Measurements from ENCODE around the gene UQCRH.
"Not testable (repeated sequence)": the region's sequence is repeated elsewhere in the genome, so short reads cannot be mapped to it uniquely, and the experiment has no call there.

UQCRH gene

DNA sequence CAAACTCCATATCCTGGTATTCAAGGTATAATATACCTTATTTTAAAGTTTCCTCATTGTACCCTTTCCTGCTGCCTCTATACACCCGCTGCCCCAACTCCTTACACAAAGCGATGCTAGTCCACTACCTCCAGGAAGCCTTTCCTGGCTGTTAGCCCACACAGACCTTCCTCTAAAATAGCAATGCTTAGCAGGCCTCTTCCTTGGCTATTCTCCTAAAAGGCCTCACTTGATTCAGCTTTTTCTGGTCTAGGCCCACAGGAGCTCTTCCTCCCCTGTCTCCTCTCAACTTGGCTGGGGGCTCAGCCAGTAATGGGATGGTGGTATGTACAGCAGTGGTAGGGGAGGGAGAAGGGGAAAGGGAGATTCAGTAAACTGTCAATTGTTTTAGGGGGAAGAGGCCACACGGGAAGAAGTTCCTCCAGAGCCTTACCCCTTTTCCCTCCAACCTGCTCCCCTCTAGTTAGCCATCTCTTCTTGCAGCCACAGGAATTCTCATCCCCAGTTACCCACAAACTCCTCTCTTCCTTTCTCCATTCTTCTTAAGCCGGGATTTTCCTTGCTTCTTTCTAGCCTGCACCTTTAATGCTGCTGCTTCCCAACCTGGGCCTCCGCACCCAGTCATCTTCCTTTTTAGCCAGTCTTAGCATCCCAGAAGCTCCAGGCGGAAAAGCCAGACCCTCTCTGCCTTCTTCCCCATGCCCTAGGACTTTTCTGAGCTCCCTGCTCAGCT is 2.7 kb upstream of the UQCRH start:
- no peak for DNase-seq (ENCODE audit: low read depth)

DNA sequence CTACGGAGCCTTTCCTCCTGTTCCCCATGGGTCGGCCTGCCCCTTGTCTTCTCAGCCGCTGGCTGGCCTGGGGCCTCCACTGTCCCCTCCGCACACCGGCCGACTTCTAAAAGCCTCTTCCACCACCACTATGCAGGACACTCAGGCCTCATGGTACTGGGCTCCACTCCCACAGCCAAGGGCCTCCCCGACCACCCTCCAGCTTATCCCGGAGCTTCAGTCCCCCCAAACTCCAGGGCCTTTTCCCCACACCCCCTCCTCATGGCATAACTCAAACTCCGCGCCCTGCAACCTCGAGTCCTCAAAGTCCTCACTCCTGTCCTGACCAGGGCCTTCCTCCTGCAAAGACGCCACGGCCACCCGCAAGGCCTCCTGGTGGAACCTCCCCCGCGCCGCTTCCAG is 2.1 kb upstream of the UQCRH start:
- no peak for DNase-seq (ENCODE audit: low read depth)

DNA sequence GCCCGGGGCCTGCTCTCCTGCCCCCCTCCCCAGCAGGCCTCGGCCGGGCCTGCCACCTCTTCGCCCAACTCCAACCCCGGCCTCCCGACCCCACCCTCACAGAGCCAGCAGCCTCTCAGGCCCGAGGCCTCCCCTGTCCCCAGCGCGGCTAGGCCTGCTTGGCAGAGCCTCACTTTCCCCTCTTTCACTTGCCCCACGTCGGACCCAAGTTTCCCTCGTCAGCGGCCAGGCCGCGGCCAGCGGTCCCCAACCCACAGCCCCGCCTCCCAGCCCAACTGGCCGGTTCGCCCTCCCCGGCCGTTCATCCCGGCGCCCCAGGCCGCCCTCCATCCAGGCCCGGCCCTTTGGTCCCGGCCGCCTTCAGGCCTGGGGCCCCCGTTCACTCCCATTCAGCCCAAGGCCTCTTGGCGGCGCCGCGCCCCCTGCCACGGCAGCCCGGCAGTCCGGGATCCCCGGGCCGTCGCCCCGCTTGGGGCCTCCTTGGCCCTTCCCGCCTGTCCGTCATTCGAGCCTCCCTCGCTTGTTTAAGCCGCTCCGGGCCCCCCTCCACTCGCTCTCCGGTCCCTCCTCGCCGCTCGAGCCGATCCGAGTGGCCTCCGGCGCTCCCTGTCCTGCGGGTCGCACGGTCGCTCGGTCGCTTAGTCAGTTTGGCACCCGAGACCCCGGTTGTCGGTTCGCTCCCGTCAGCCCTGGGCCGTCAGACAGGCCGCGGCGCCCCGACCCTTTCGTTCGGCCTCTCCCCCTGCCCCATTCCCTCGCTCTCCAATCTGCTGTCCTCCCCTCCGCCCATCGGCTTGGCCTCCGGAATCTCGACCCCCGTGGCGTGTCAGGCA is 1.5 kb upstream of the UQCRH start:
- DNase-seq (ENCODE audit: low read depth) = no peak

DNA sequence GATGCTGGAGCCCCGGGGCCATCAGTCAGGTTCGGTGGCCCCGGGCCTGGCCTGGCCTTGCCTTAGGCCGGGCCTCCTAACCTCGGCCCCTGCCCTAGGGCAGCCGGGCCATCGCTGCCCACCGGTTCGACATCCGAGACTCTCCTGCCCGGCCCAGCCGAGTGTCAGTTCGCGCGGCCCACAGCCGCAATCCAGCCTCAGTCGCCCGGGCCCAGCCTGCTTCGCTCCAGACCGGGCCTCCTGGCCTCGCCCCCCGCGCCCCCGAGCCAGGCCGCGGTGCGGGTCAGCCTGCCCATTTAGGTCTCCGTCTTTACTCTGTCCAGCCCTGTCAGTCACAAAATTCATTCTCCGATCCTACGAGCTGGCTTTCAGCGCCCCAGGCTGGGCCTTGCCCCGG is 859 bp upstream of the UQCRH start:
- no peak for DNase-seq (ENCODE audit: low read depth)

DNA sequence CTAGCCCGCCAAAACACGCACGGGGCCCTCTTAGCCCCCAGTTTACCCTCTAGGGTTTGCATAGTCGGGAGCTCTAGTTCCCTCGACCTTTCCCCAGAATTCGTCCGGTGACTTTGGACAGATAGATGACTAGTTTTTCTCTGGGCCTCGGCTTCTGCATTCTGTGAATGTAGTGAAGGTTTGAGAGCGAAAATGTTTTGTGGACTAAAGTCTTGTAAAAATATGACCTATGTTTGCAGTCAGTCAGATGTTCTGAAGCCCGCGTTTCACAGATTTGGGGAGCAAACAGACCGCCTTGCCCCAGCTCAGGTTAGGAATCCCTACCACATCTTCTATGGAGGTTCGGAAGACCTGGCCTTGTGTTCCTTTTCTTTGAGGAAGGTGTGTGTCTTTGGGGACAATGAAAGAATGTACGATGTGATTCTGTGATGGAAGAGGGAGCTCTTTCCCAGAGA is 401 bp downstream of the UQCRH start:
- DNase-seq (ENCODE audit: low read depth) = no peak

DNA sequence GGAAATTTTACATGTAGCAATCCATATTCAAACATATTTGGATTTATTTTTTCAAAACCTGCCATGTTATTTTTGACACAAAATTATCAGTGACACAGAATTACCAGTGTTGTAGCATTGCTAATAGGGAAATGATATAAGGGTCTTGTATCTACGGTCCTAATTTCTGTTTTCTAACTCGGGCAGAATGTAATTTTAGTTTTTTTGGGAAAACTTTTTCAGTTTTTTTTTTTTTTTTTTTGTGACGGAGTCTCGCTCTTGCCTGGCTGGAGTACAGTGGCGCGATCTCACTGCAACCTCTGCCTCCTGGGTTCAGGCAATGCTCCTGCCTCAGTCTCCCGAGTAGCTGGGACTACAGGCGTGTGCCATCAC is 2.6 kb downstream of the UQCRH start:
- no peak for DNase-seq (ENCODE audit: low read depth)

DNA sequence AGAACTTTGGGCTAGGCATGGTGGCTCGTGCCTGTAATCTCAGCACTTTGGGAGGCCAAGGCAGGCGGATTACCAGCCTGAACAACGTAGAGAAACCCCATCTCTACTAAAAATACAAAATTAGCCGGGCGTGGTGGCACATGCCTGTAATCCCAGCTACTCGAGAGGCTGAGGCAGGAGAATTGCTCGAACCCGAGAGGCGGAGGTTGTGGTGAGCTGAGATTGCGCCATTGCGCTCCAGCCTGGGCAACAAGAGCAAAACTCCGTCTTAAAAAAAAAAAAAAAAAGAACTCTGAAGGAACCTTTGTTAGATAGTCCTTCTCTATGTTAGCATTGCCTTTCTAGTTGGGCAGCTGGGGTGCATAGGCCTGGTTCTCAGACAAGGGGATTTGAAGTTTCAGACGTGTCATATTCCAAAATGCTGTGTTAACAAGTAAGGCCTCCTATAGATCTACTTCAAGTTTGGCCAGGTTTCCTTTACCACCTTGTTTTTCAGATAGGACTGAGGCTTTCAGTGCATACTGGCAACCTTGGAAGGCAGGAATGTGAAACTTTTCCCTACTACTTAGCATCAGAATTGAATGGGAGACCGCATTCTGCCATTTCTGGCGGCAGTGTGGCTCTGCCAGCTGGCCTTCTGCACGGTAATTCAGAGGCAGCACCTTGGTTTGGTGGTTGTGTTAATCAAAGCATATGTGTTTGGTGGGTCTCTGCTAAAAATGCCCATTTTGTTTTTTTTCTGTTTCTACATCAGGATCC is 6.1 kb downstream of the UQCRH start:
- no peak for DNase-seq (ENCODE audit: low read depth)

DNA sequence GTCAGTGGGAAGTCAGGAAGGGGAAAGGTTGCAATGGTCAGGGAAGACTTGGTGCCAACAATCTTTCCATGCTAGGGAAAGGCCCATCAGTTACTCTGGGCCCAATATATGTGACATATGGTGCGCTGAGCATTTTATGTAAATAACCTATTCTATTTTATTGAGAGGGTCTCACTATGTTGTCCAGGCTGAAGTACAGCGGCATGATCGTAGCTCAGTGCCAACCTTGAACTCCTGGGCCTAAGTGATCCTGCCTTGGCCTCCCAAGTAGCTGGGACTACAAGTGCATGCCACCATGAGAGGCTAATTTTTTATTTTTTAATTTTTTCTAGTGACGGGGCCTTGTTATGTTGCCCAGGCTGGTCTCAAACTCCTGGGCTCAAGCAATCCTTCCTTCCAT is 6.8 kb downstream of the UQCRH start:
- DNase-seq (ENCODE audit: low read depth) = no peak

DNA sequence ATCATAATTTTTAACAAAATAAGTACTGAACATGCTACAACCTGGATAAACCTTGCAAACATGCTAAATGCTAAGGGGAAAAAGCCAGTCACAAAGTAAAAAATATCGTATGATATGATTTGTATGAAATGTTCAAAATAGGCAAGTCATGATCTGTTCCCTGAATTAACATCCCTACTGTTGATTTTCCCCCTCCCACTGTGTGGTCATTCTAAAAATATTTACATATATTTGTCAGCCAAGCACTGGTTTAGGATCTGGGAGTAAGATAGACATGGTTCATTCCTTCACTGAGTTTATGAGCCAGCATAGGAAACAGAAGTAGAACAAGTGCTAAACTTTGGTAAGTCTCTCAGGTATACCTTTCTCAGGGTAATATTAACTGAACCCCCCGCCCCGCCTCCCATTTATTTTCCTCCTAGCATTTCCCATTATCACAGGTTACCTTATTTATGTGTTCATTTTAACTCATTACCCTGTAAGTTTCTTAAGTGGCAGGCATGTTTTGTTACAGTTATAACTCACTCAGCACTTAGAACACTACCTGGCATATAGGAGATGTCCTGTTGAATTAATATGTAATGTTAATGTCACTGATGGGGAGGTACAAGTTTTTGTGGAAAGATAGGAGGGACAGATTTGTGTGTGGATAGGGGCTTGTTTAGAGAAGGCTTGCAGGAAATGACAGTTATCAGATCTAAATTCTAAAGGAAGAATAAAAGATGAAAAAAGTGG is 12.3 kb downstream of the UQCRH start:
- DNase-seq (ENCODE audit: low read depth) = no peak

DNA sequence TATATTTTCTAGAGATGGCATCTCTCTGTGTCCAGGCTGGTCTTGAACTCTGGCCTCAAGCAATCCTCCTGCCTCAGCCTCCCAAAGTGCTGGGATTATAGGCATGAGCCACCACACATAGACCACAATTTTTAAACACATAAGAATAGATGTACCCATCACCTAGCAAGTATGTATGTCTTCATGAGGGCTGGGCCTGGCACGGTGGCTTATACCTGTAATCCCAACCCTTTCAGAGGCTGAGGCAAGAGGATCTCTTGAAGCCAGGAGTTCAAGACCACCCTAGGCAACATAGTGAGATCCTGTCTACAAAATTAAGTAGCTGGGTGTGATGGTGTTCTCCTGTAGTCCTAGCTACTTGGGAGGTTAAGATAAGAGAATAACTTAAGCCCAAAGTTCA is 13.8 kb downstream of the UQCRH start:
- no peak for DNase-seq (ENCODE audit: low read depth)

DNA sequence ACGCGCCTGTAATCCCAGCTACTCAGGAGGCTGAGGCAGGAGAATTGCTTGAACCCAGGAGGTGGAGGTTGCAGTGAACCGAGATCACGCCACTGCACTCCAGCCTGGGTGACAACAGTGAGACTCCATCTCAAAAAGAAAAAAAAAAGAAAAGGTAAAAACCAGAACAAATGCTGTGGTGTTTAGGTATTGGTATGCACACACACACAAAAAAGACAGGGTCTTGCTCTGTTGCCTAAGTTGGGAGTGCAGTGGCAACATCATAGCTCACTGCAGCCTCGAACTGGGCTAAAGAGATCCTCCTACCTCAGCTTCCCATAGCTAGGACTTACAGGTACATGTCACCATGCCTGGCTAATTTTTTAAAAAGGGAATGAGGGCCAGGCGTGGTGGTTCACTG is 15.8 kb downstream of the UQCRH start:
- not testable (repeated sequence) for DNase-seq (ENCODE audit: low read depth)

DNA sequence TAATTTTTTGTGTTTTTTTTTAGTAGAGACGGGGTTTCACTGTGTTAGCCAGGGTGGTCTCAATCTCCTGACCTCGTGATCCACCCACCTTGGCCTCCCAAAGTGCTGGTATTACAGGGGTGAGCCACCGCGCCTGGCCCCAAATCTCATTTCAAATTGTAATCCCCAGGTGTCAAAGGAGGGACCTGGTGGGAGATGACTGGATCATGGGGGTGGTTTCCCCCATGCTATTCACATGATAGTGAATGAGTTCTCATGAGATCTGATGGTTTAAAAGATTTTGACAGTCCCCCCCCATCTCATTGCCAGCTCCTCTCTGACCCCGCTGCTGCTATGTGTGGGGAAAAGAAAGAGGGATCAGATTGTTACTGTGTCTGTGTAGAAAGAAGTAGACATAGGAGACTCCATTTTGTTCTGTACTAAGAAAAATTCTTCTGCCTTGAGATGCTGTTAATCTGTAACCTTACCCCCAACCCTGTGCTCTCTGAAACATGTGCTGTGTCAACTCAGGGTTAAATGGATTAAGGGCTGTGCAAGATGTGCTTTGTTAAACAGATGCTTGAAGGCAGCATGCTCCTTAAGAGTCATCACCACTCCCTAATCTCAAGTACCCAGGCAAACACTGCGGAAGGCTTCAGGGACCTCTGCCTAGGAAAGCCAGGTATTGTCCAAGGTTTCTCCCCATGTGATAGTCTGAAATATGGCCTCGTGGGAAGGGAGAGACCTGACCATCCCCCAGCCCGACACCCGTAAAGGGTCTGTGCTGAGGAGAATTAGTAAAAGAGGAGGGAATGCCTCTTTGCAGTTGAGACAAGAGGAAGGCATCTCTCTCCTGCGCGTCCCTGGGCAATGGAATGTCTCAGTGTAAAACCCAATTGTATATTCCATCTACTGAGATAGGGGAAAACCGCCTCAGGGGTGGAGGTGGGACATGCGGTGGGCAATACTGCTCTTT is 16.7 kb downstream of the UQCRH start:
- not testable (repeated sequence) for DNase-seq (ENCODE audit: low read depth)

DNA sequence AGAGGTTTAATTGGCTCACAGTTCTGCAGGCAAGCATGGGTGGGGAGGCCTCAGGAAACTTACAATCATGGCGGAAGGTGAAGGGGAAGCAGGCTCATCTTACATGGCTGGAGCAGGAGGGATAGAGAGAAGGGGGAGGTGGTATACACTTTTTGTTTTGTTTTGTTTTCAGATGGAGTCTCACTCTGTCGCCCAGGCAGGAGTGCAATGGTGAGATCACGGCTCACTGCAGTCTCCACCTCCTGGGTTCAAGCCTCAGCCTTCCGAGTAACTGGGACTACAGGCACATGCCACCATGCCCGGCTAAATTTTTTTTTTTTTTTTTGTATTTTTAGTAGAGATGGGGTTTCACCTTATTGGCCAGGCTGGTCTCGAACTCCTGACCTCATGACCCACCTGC is 18.7 kb downstream of the UQCRH start:
- DNase-seq (ENCODE audit: low read depth) = not testable (repeated sequence)

DNA sequence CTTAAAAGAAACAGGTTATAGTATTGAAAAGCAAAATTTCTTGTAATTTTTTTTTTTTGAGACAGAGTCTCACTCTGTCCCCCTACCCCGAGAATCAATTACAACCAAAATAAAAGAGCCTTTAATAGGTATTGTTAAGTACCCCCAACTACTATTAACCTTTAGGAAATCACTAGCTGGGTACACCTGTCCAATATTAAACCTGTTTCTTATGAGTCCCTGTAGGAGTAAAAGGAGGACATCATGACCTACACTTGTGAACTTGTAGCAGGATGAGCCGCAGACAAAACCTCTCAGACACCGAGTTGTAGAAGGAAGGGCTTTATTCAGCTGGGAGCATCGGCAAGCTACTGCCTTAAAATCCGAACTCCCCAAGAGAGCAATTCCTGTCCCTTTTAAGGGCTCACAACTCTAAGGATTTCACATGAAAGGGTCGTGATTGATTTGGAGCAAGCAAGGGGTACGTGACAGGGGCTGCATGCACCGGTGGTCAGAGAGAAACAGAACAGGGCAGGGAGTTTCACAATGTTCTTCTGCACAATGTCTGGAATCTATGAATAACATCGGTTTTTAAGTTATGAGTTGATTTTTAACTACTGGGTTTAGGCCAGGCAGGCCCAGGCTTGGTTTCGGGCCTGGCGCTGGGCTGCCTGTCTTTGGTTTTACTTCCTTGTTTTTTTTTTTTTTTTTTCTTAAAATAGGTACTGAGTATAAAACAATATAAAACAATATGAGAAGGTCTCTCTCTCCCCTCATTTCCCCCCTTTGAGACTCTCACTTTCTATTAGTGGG is 22.0 kb downstream of the UQCRH start:
- not testable (repeated sequence) for DNase-seq (ENCODE audit: low read depth)

DNA sequence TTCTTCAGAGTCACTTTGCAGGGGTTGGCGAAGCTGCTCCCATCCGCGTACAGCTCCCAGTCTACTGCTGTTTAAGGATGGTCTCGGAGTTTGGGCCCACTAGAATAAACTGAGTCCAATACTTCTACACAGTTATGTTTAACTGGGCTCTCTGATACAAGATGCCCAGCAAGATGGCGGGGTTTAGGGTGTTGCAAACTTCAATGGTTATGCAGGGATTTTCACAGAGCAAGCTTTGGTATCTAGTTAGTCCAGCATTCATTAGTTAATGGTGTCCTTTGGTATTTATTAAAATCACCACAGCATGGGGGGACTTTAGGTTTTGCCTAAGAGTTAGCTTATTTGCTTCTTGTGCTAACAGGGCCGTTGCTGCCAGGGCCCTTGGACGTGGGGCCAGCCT is 24.7 kb downstream of the UQCRH start:
- DNase-seq (ENCODE audit: low read depth) = not testable (repeated sequence)

DNA sequence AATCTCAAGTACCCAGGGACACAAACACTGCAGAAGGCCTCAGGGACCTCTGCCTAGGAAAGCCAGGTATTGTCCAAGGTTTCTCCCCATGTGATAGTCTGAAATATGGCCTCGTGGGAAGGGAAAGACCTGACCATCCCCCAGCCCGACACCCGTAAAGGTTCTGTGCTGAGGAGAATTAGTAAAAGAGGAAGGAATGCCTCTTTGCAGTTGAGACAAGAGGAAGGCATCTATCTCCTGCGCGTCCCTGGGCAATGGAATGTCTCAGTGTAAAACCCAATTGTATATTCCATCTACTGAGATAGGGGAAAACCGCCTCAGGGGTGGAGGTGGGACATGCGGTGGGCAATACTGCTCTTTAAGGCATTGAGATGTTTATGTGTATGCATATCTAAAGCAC is 26.3 kb downstream of the UQCRH start:
- DNase-seq (ENCODE audit: low read depth) = not testable (repeated sequence)

DNA sequence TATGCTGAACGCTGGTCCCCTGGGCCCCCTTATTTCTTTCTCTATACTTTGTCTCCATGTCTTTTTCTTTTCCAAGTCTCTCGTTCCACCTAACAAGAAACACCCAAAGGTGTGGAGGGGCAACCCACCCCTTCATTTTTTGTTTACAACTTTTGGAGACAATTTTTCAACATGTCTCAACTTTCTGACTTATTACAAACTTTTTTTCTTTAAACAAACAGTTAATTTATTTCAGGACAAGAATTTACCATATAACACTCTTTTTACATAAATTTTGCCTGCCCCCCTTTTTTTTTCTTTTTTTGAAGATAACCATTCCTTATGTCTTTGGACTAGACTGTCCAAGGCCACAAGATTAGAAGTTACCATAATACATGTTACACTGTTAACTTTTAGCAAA is 26.9 kb downstream of the UQCRH start:
- not testable (repeated sequence) for DNase-seq (ENCODE audit: low read depth)

DNA sequence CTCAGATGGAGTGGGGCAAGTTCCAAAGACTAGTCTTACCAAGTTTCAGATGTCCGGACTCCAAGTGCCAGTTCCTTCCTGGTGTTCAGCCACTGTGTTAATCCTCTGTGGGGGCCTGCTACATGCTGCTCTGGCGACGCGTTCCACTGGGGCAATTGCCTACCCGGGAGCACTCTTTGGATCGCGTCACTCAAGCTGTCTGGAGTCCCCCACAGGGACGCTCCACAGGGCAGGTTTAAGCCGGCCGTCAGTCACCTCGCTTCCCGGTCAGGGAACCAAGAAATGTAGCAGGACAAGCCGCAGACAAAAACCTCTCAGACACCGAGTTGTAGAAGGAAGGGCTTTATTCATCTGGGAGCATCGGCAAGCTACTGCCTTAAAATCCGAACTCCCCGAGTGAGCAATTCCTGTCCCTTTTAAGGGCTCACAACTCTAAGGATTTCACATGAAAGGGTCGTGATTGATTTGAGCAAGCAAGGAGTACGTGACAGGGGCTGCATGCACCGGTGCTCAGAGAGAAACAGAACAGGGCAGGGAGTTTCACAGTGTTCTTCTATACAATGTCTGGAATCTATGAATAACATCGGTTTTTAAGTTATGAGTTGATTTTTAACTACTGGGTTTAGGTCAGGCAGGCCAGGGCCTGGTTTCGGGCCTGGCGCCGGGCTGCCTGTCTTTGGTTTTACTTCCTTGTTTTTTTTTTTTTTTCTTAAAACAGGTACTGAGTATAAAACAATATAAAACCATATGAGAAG is 28.5 kb downstream of the UQCRH start:
- DNase-seq (ENCODE audit: low read depth) = not testable (repeated sequence)

DNA sequence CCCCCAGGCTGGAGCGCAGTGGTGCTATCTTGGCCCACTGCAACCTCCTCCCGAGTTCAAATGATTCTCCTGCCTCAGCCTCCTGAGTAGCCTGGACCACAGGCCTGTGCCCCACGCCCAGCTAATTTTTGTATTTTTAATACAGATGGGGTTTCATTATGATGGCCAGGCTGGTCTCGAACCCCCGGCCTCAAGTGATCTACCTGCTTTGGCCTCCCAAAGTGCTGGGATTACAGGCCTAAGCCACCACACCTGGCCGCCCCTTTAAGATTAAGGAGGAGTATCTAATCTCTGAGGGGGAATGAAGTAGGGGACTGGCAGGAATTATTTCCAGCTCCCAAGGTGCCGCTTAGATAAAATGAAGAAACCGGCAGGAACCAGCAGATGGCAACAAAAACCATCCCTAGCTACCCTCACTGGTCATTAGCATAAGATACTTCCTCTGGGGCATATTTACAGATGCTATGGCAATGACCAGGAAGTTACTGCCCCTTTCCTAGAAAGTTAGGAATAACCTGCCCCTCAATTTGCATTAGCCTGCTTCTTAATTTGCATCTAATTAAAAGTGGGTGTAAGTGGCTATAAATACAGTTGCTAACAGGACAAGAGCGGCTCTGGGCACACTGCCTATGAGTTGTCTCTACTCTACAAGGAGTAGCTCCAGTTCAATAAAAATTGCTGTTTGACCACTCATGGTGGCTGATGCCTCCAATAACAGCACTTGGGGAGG is 30.0 kb downstream of the UQCRH start:
- DNase-seq (ENCODE audit: low read depth) = no peak
